Stomach (tissue), 4 donors: ENCODE data around the gene WNT3A.

Experiments
- EP300 ChIP-seq: sonication (generic); formaldehyde crosslinking; IDR thresholded peaks from one replicate; pipeline ENCODE4 v1.6.1; 2017; ENCODE audit warnings: antibody characterized with exemption
- TF ChIP-seq, protein P1 (sequence below), 7 experiments: fragments of 450-650 bp in 4 of 7; fragments of 200-600 bp in 3 of 7; sonication (generic) in 3 of 7; IDR thresholded peaks; one replicate each; pipeline ENCODE4 v1.5.1; 2016 to 2019; ENCODE audit warnings: antibody characterized with exemption in 7 of 7, control low read depth in 2 of 7, mild to moderate bottlenecking in 1 of 7

DNA sequence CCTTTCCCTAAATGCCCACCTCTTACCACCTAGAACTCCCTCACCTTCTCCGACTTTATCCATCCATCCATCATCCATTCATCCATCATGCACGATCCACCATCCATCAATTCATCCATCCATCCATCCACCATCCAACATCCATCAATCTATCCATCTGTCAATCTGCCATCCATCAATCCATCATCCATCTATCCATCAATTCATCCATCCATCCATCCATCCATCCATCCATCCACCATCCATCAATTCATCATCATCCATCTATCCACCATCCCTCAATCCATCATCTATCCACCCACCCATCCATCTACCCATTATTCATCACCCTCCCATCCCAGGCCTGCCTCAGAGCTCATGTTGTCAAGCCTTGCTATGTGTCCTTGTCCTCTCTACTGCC lies 34.5 kb downstream of the WNT3A start:
- TF ChIP-seq, protein P1, sequence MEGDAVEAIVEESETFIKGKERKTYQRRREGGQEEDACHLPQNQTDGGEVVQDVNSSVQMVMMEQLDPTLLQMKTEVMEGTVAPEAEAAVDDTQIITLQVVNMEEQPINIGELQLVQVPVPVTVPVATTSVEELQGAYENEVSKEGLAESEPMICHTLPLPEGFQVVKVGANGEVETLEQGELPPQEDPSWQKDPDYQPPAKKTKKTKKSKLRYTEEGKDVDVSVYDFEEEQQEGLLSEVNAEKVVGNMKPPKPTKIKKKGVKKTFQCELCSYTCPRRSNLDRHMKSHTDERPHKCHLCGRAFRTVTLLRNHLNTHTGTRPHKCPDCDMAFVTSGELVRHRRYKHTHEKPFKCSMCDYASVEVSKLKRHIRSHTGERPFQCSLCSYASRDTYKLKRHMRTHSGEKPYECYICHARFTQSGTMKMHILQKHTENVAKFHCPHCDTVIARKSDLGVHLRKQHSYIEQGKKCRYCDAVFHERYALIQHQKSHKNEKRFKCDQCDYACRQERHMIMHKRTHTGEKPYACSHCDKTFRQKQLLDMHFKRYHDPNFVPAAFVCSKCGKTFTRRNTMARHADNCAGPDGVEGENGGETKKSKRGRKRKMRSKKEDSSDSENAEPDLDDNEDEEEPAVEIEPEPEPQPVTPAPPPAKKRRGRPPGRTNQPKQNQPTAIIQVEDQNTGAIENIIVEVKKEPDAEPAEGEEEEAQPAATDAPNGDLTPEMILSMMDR (IDR thresholded peaks at IDR 0.05) = no peak
- no peak for TF ChIP-seq EP300
